HepG2 (cell line): ENCODE results near the gene EIF4H. TPM values are rescaled to one million over a fixed set of nuclear protein-coding genes. Genes with fewer than 3 reads are reported as not detected.

Experiments used
- ASH2L ChIP-seq: fragments of 300-600, 200-600 bp; sonication (generic); IDR thresholded peaks from 2 replicates; pipeline ENCODE4 v1.7.0; 2017; ENCODE audit warnings: low read depth, mild to moderate bottlenecking, moderate library complexity, mixed read lengths, low read length; ENCODE audit not compliant: insufficient read length
- EEA1 ChIP-seq: sonication (generic); formaldehyde crosslinking; IDR thresholded peaks from 2 replicates; pipeline ENCODE4 v1.5.1; 2020; ENCODE audit warnings: mild to moderate bottlenecking, missing genetic modification reagents, borderline replicate concordance
- FOSL2 ChIP-seq: sonication (generic); formaldehyde crosslinking; IDR thresholded peaks from 2 replicates; pipeline ENCODE4 v1.4.0; 2020; ENCODE audit warnings: missing genetic modification reagents
- HOXA5 ChIP-seq: sonication (generic); formaldehyde crosslinking; IDR thresholded peaks from 2 replicates; pipeline ENCODE4 v1.4.0; 2020; ENCODE audit warnings: missing genetic modification reagents
- ISX ChIP-seq: sonication (generic); formaldehyde crosslinking; conservative IDR thresholded peaks from 2 replicates; pipeline ENCODE4 v1.5.0; 2020; ENCODE audit warnings: missing genetic modification reagents
- KDM5B ChIP-seq: sonication (generic); formaldehyde crosslinking; IDR thresholded peaks from 2 replicates; pipeline ENCODE4 v1.4.0; 2020; ENCODE audit warnings: missing genetic modification reagents, mild to moderate bottlenecking, borderline replicate concordance
- MIER3 ChIP-seq: IDR thresholded peaks from 2 replicates; pipeline ENCODE4 v1.6.1; 2016; ENCODE audit warnings: missing compliant biosample characterization, borderline replicate concordance
- NAIF1 ChIP-seq: sonication (generic); formaldehyde crosslinking; IDR thresholded peaks from 2 replicates; pipeline ENCODE4 v1.5.0; 2020; ENCODE audit warnings: mild to moderate bottlenecking, missing genetic modification reagents, borderline replicate concordance
- NFE2L1 ChIP-seq: sonication (generic); formaldehyde crosslinking; IDR thresholded peaks from 2 replicates; pipeline ENCODE4 v1.4.0; 2020; ENCODE audit warnings: missing genetic modification reagents, mild to moderate bottlenecking, borderline replicate concordance
- NRL ChIP-seq: sonication (generic); formaldehyde crosslinking; IDR thresholded peaks from 2 replicates; pipeline ENCODE4 v1.5.0; 2020; ENCODE audit warnings: missing genetic modification reagents, mild to moderate bottlenecking, moderate library complexity, borderline replicate concordance
- PCBP2 ChIP-seq: fragments of 200-400 bp; formaldehyde crosslinking; optimal IDR thresholded peaks from 2 replicates; pipeline ENCODE3; 2018; ENCODE audit warnings: low read length, low read depth; ENCODE audit not compliant: poor library complexity, severe bottlenecking
- STAG1 ChIP-seq: sonication (generic); formaldehyde crosslinking; IDR thresholded peaks from 2 replicates; pipeline ENCODE4 v1.4.0; 2020; ENCODE audit warnings: missing genetic modification reagents
- TBX3 ChIP-seq: fragments of 450-650 bp; IDR thresholded peaks from 2 replicates; pipeline ENCODE4 v1.6.1; 2017; ENCODE audit warnings: antibody characterized with exemption, mild to moderate bottlenecking, inconsistent platforms, borderline replicate concordance
- XRCC5 ChIP-seq: fragments of 200-400 bp; formaldehyde crosslinking; optimal IDR thresholded peaks from 2 replicates; pipeline ENCODE3; 2017; ENCODE audit warnings: mild to moderate bottlenecking, low read length
- YEATS2 ChIP-seq: sonication (generic); formaldehyde crosslinking; IDR thresholded peaks from 2 replicates; pipeline ENCODE4 v1.4.0; 2020; ENCODE audit warnings: missing genetic modification reagents, borderline replicate concordance
- ZFP90 ChIP-seq: sonication (generic); formaldehyde crosslinking; IDR thresholded peaks from 2 replicates; pipeline ENCODE4 v1.8.0; 2022; ENCODE audit warnings: missing genetic modification reagents, mild to moderate bottlenecking, inconsistent platforms, borderline replicate concordance
- ZFY ChIP-seq: sonication (generic); formaldehyde crosslinking; IDR thresholded peaks from 2 replicates; pipeline ENCODE4 v1.4.0; 2020; ENCODE audit warnings: missing genetic modification reagents
- ZNF138 ChIP-seq: sonication (generic); formaldehyde crosslinking; IDR thresholded peaks from 2 replicates; pipeline ENCODE4 v1.5.0; 2020; ENCODE audit warnings: mild to moderate bottlenecking, low read depth, missing genetic modification reagents
- ZNF263 ChIP-seq: sonication (generic); formaldehyde crosslinking; IDR thresholded peaks from 2 replicates; pipeline ENCODE4 v1.4.0; 2020; ENCODE audit warnings: missing genetic modification reagents
- ZNF264 ChIP-seq: sonication (generic); formaldehyde crosslinking; IDR thresholded peaks from 2 replicates; pipeline ENCODE4 v1.4.0; 2020; ENCODE audit warnings: missing genetic modification reagents
- ZNF768 ChIP-seq: sonication (generic); formaldehyde crosslinking; IDR thresholded peaks from 2 replicates; pipeline ENCODE4 v1.4.0; 2020; ENCODE audit warnings: missing genetic modification reagents
- ZSCAN21 ChIP-seq: sonication (generic); formaldehyde crosslinking; IDR thresholded peaks from 2 replicates; pipeline ENCODE4 v1.8.0; 2022; ENCODE audit warnings: mild to moderate bottlenecking, missing genetic modification reagents, moderate library complexity, borderline replicate concordance
- ZSCAN31 ChIP-seq: sonication (generic); formaldehyde crosslinking; IDR thresholded peaks from 2 replicates; pipeline ENCODE4 v1.5.0; 2020; ENCODE audit warnings: low read depth, mild to moderate bottlenecking, missing genetic modification reagents
- polyA plus RNA-seq, 8 experiments: library from polyadenylated mRNA; depleted of rRNA in 3 of 8; stranded (reverse) in 7 of 8; unstranded in 1 of 8; fragments of >200 nt; fragmentation: Illumina TruSeq in 4 of 8; extraction: Trizol in 4 of 8; gene quantifications; 2 replicates each; pipeline versions ENCODE4 v1.2.1 to v1.2.3, GENCODE V29; 2011 to 2016; ENCODE audit warnings: low read depth in 4 of 8, missing spikeins in 1 of 8, mixed read lengths in 1 of 8; ENCODE audit not compliant: insufficient read depth in 1 of 8
- total RNA-seq, 5 experiments: library from RNA; depleted of rRNA; stranded (reverse); fragments of >200 nt; fragmentation: Illumina TruSeq; extraction: Trizol; gene quantifications; 2 replicates each; pipeline ENCODE4 v1.2.3, GENCODE V29; 2016; ENCODE audit warnings: low read depth in 1 of 5
- TF ChIP-seq, protein P1 (sequence below): sonication (generic); formaldehyde crosslinking; IDR thresholded peaks from 2 replicates; pipeline ENCODE4 v1.4.0; 2020; ENCODE audit warnings: missing genetic modification reagents
- TF ChIP-seq, protein P2 (sequence below): sonication (generic); formaldehyde crosslinking; IDR thresholded peaks from 2 replicates; pipeline ENCODE4 v1.5.1; 2020; ENCODE audit warnings: missing genetic modification reagents, mild to moderate bottlenecking, borderline replicate concordance
- TF ChIP-seq, protein P3 (sequence below): sonication (generic); formaldehyde crosslinking; IDR thresholded peaks from 2 replicates; pipeline ENCODE4 v1.8.1; 2023; ENCODE audit warnings: mild to moderate bottlenecking, inconsistent platforms, moderate library complexity, missing genetic modification reagents, borderline replicate concordance

Gene EIF4H
- total and polyA plus RNA-seq, 2 of the 13 experiments (the other 11 are each of a cell fraction or from before 2014, with no cell fraction given) = 232 to 321 TPM

DNA sequence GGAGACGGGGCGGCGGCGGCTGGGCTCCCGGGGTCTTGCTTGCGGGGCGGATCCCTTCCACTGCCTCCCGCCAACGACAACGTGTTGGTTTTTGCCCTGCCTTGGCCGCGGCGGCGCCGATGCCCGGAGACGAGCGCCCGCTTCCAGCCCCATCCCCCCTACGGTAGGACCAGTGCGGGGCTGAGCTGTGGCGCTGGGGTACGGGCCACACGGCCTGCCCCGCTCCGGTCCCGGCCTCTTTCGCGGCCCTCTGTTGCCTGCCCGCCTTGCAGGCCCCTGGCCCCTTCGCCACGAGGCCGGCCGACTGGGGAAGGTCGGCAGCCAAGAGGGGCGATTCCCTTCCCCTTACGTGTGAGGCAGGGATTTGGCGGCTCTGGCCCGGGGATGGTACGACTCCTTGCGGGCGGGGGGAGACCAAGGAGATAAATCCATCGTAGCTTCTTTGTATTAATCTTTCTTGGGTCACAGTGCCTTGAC is 488 bp downstream of the EIF4H start (continued):
- TF ChIP-seq TBX3 (no peak), EEA1 (CRISPR knock-in tag) (peak; percentile 62; the same call in 1 of the 2 replicates), ZNF263 (CRISPR knock-in tag) (0 out of 2 replicates have a peak, but pooled peaks have one; percentile 13), ZNF768 (CRISPR knock-in tag) (0 out of 2 replicates have a peak, but pooled peaks have one; percentile 35), ZNF138 (no peak), NFE2L1 (no peak), KDM5B (CRISPR knock-in tag) (no peak), FOSL2 (CRISPR knock-in tag) (0 out of 2 replicates have a peak, but pooled peaks have one; percentile 10), ZFP90 (CRISPR knock-in tag) (peak; percentile 66; the same call in 1 of the 2 replicates), ISX (CRISPR knock-in tag) (0 out of 2 replicates have a peak, but pooled peaks have one; percentile 3), ZSCAN21 (CRISPR knock-in tag) (peak; percentile 16; the same call in 1 of the 2 replicates), NAIF1 (CRISPR knock-in tag) (peak; percentile 11; the same call in 1 of the 2 replicates), STAG1 (CRISPR knock-in tag) (peak; percentile 2; the same call in 1 of the 2 replicates), XRCC5 (no peak), ZSCAN31 (CRISPR knock-in tag) (0 out of 2 replicates have a peak, but pooled peaks have one; percentile 6), MIER3 (no peak), HOXA5 (CRISPR knock-in tag) (0 out of 2 replicates have a peak, but pooled peaks have one; percentile 6), ZFY (CRISPR knock-in tag) (peak; percentile 67), YEATS2 (CRISPR knock-in tag) (no peak), ZNF264 (no peak), ASH2L (peak; percentile 5), NRL (CRISPR knock-in tag) (0 out of 2 replicates have a peak, but pooled peaks have one; percentile 58), PCBP2 (no peak)
- TF ChIP-seq, protein P1, sequence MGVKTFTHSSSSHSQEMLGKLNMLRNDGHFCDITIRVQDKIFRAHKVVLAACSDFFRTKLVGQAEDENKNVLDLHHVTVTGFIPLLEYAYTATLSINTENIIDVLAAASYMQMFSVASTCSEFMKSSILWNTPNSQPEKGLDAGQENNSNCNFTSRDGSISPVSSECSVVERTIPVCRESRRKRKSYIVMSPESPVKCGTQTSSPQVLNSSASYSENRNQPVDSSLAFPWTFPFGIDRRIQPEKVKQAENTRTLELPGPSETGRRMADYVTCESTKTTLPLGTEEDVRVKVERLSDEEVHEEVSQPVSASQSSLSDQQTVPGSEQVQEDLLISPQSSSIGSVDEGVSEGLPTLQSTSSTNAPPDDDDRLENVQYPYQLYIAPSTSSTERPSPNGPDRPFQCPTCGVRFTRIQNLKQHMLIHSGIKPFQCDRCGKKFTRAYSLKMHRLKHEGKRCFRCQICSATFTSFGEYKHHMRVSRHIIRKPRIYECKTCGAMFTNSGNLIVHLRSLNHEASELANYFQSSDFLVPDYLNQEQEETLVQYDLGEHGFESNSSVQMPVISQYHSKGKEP (CRISPR knock-in tag) = no peak
- TF ChIP-seq, protein P2, sequence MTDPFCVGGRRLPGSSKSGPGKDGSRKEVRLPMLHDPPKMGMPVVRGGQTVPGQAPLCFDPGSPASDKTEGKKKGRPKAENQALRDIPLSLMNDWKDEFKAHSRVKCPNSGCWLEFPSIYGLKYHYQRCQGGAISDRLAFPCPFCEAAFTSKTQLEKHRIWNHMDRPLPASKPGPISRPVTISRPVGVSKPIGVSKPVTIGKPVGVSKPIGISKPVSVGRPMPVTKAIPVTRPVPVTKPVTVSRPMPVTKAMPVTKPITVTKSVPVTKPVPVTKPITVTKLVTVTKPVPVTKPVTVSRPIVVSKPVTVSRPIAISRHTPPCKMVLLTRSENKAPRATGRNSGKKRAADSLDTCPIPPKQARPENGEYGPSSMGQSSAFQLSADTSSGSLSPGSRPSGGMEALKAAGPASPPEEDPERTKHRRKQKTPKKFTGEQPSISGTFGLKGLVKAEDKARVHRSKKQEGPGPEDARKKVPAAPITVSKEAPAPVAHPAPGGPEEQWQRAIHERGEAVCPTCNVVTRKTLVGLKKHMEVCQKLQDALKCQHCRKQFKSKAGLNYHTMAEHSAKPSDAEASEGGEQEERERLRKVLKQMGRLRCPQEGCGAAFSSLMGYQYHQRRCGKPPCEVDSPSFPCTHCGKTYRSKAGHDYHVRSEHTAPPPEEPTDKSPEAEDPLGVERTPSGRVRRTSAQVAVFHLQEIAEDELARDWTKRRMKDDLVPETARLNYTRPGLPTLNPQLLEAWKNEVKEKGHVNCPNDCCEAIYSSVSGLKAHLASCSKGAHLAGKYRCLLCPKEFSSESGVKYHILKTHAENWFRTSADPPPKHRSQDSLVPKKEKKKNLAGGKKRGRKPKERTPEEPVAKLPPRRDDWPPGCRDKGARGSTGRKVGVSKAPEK (CRISPR knock-in tag) = no peak
- TF ChIP-seq, protein P3, sequence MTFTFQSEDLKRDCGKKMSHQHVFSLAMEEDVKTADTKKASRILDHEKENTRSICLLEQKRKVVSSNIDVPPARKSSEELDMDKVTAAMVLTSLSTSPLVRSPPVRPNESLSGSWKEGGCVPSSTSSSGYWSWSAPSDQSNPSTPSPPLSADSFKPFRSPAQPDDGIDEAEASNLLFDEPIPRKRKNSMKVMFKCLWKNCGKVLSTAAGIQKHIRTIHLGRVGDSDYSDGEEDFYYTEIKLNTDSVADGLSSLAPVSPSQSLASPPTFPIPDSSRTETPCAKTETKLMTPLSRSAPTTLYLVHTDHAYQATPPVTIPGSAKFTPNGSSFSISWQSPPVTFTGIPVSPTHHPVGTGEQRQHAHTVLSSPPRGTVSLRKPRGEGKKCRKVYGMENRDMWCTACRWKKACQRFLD (CRISPR knock-in tag) = no peak
